H9 (cell line): Measurements from ENCODE around the gene PDZD8. TPM values are rescaled to one million over a fixed set of nuclear protein-coding genes. Genes with fewer than 3 reads are reported as not detected.

Source experiments
- DNase-seq: peaks from one replicate; pipeline ENCODE4 v3.0.0-alpha.2; 2017
- H2AFZ ChIP-seq: one replicate; pipeline ENCODE4 v1.6.1; 2013; ENCODE audit warnings: mild to moderate bottlenecking, low read length, control low read depth, moderate library complexity
- H2AK5ac ChIP-seq: 2 replicates; pipeline ENCODE4 v1.6.1; 2013; ENCODE audit warnings: low read length, control low read depth, mixed read lengths; ENCODE audit not compliant: insufficient read length
- H2BK120ac ChIP-seq: one replicate; pipeline ENCODE4 v1.6.1; 2013; ENCODE audit warnings: low read depth, mild to moderate bottlenecking, low read length, control low read depth, inconsistent platforms; ENCODE audit not compliant: poor library complexity, severe bottlenecking
- H2BK12ac ChIP-seq: 2 replicates; pipeline ENCODE4 v1.6.1; 2013; ENCODE audit warnings: low read length, control low read depth, mixed read lengths, low read depth; ENCODE audit not compliant: insufficient read length
- H2BK15ac ChIP-seq: 2 replicates; pipeline ENCODE4 v1.6.1; 2013; ENCODE audit warnings: low read depth, low read length, control low read depth
- H2BK20ac ChIP-seq: one replicate; pipeline ENCODE4 v1.6.1; 2013; ENCODE audit warnings: low read depth, mild to moderate bottlenecking, low read length, control low read depth, inconsistent platforms; ENCODE audit not compliant: poor library complexity, severe bottlenecking
- H2BK5ac ChIP-seq: 2 replicates; pipeline ENCODE4 v1.6.1; 2013; ENCODE audit warnings: low read length, control low read depth, mixed read lengths; ENCODE audit not compliant: insufficient read length
- H3K14ac ChIP-seq: 2 replicates; pipeline ENCODE4 v1.6.1; 2013; ENCODE audit warnings: low read length, control low read depth; ENCODE audit not compliant: insufficient read depth
- H3K18ac ChIP-seq: 2 replicates; pipeline ENCODE4 v1.6.1; 2013; ENCODE audit warnings: low read depth, mild to moderate bottlenecking, mixed read lengths, low read length, control low read depth; ENCODE audit not compliant: insufficient read length
- H3K23ac ChIP-seq: 2 replicates; pipeline ENCODE4 v1.6.1; 2013; ENCODE audit warnings: low read length, control low read depth, mixed read lengths, low read depth; ENCODE audit not compliant: insufficient read length
- H3K23me2 ChIP-seq: 2 replicates; pipeline ENCODE4 v1.6.1; 2013; ENCODE audit warnings: low read depth, mild to moderate bottlenecking, mixed read lengths, low read length, control low read depth; ENCODE audit not compliant: insufficient read length, poor library complexity, severe bottlenecking
- H3K27ac ChIP-seq: 2 replicates; pipeline ENCODE4 v1.5.1; 2013; ENCODE audit warnings: low read length, control low read depth, mixed read lengths, low read depth; ENCODE audit not compliant: insufficient read length
- H3K27me3 ChIP-seq: 2 replicates; pipeline ENCODE4 v1.6.1; 2013; ENCODE audit warnings: low read length, control low read depth, inconsistent platforms; ENCODE audit not compliant: insufficient read depth
- H3K4ac ChIP-seq: 2 replicates; pipeline ENCODE4 v1.6.1; 2013; ENCODE audit warnings: low read depth, mild to moderate bottlenecking, control low read depth, inconsistent platforms, low read length, moderate library complexity
- H3K4me1 ChIP-seq: 2 replicates; pipeline ENCODE4 v1.6.1; 2013; ENCODE audit warnings: low read length, control low read depth, inconsistent platforms; ENCODE audit not compliant: insufficient read depth
- H3K4me2 ChIP-seq: 2 replicates; pipeline ENCODE4 v1.6.1; 2013; ENCODE audit warnings: low read length, control low read depth, mixed read lengths; ENCODE audit not compliant: insufficient read length, insufficient read depth
- H3K56ac ChIP-seq: 2 replicates; pipeline ENCODE4 v1.6.1; 2013; ENCODE audit warnings: low read depth, mild to moderate bottlenecking, mixed read lengths, low read length, control low read depth; ENCODE audit not compliant: insufficient read length
- H3K79me1 ChIP-seq: 2 replicates; pipeline ENCODE4 v1.6.1; 2013; ENCODE audit warnings: low read depth, mild to moderate bottlenecking, moderate library complexity, low read length, control low read depth, inconsistent platforms; ENCODE audit not compliant: insufficient read depth, poor library complexity, severe bottlenecking
- H3K79me2 ChIP-seq: 2 replicates; pipeline ENCODE4 v1.6.1; 2013; ENCODE audit warnings: low read length, control low read depth, inconsistent platforms; ENCODE audit not compliant: insufficient read depth
- H3K9ac ChIP-seq: 2 replicates; pipeline ENCODE4 v1.6.1; 2013; ENCODE audit warnings: low read length, control low read depth, mixed read lengths; ENCODE audit not compliant: insufficient read length; ENCODE audit errors: extremely low read depth
- H3K9me3 ChIP-seq: one replicate; pipeline ENCODE4 v1.6.1; 2013; ENCODE audit warnings: low read depth, low read length, inconsistent platforms; ENCODE audit not compliant: control insufficient read depth
- H3T11ph ChIP-seq: one replicate; pipeline ENCODE4 v1.6.1; 2013; ENCODE audit warnings: mild to moderate bottlenecking, low read length, control low read depth, inconsistent platforms
- H4K20me1 ChIP-seq: one replicate; pipeline ENCODE4 v1.6.1; 2013; ENCODE audit not compliant: control insufficient read depth, insufficient read length, insufficient read depth
- H4K5ac ChIP-seq: 2 replicates; pipeline ENCODE4 v1.6.1; 2013; ENCODE audit warnings: low read depth, mild to moderate bottlenecking, mixed read lengths, low read length, control low read depth; ENCODE audit not compliant: insufficient read length
- H4K8ac ChIP-seq: replicated peaks from 2 replicates; pipeline ENCODE4 v1.6.1; 2013; ENCODE audit warnings: low read length, control low read depth, mixed read lengths, low read depth; ENCODE audit not compliant: insufficient read length
- H4K91ac ChIP-seq: 2 replicates; pipeline ENCODE4 v1.6.1; 2013; ENCODE audit warnings: low read depth, mild to moderate bottlenecking, moderate library complexity, mixed read lengths, low read length, control low read depth; ENCODE audit not compliant: insufficient read length
- H3K27ac Mint-ChIP-seq, 3 experiments: 2 replicates in 2 of 3; 3 replicates in 1 of 3; pipeline ENCODE4 v1.8.0; 2020 to 2021; ENCODE audit warnings: mixed read lengths in 3 of 3, mild to moderate bottlenecking in 1 of 3, moderate library complexity in 1 of 3
- H3K27me3 Mint-ChIP-seq: 2 replicates; pipeline ENCODE4 v1.8.0; 2021; ENCODE audit warnings: low read depth, mild to moderate bottlenecking, moderate library complexity, mixed read lengths
- H3K36me3 Mint-ChIP-seq, 3 experiments: 2 replicates in 2 of 3; 3 replicates in 1 of 3; pipeline ENCODE4 v1.8.0; 2020 to 2021; ENCODE audit warnings: low read depth in 3 of 3, mixed read lengths in 3 of 3; ENCODE audit not compliant: insufficient read depth in 1 of 3
- H3K4me1 Mint-ChIP-seq, 2 experiments: 2 replicates each; pipeline ENCODE4 v1.8.0; 2020; ENCODE audit warnings: mixed read lengths in 2 of 2
- H3K4me3 Mint-ChIP-seq, 2 experiments: 2 replicates in 1 of 2; 3 replicates in 1 of 2; pipeline ENCODE4 v1.8.0; 2020 to 2021; ENCODE audit warnings: mild to moderate bottlenecking in 2 of 2, mixed read lengths in 2 of 2, moderate library complexity in 1 of 2
- H3K9me3 Mint-ChIP-seq, 2 experiments: 2 replicates in 1 of 2; 3 replicates in 1 of 2; pipeline ENCODE4 v1.8.0; 2020; ENCODE audit warnings: mild to moderate bottlenecking in 2 of 2, mixed read lengths in 2 of 2, moderate library complexity in 1 of 2
- CTCF ChIP-seq: fragments of 200-600 bp; sonication (generic); conservative IDR thresholded peaks from 3 replicates; pipeline ENCODE4 v1.8.0; 2021; ENCODE audit warnings: antibody characterized with exemption, mild to moderate bottlenecking
- WGBS: extraction: QIAGEN DNeasy Blood & Tissue Kit; methylation state at CpG from one replicate; pipeline ENCODE4 v1.1.7; 2013; ENCODE audit warnings: missing lambda C conversion rate, low lambda C conversion rate, mixed read lengths; ENCODE audit not compliant: insufficient read length; ENCODE audit errors: extremely low coverage; 5-methylcytosine and 5-hydroxymethylcytosine counted together
- total RNA-seq: library from RNA; stranded (reverse); gene quantifications from 2 replicates; pipeline ENCODE4 v1.2.1, GENCODE V29; 2021

Gene PDZD8
- total RNA-seq, 1 experiment from 2014 or later, result 38.2 TPM

GRCh38 chr10:117277675-117278074 is 97.6 kb downstream of the PDZD8 start:
- no peak overlapping the region for H2BK5ac ChIP-seq
- H2BK20ac ChIP-seq, result no peak overlapping the region
- no peak overlapping the region for H3K4me2 ChIP-seq
- H4K91ac ChIP-seq, result no peak overlapping the region
- H3K27me3 Mint-ChIP-seq, result no peaks in the 10 kb centered on the region; the same call in 1 of the 2 replicates
- no peaks in the 10 kb centered on the region for H3K4me1 ChIP-seq
- no peaks in the 10 kb centered on the region for H3K79me1 ChIP-seq
- no peaks in the 10 kb centered on the region for H4K20me1 ChIP-seq
- no peak overlapping the region for H4K8ac ChIP-seq
- no peak overlapping the region for H3K4ac ChIP-seq
- no peak overlapping the region for H3K4me3 Mint-ChIP-seq
- H3K4me1 Mint-ChIP-seq, result no peaks in the 10 kb centered on the region
- no peaks in the 10 kb centered on the region for H3K23me2 ChIP-seq
- no peak overlapping the region for H3K27ac Mint-ChIP-seq
- H3K14ac ChIP-seq, result no peak overlapping the region
- no peak overlapping the region for H4K5ac ChIP-seq
- no peak overlapping the region for H3K56ac ChIP-seq
- no peak overlapping the region for H3K23ac ChIP-seq
- TF ChIP-seq CTCF, result no peak
- H3K79me2 ChIP-seq, result no peaks in the 10 kb centered on the region
- no peak overlapping the region for H2AK5ac ChIP-seq
- 0 out of 7 replicates have a peak, but pooled peaks cover 0 to 1% (median 0%) of the 10 kb centered on the region in 3 experiments for H3K36me3 Mint-ChIP-seq
- H3K27ac ChIP-seq, result no peak overlapping the region
- no peak overlapping the region for H2BK12ac ChIP-seq
- no peak overlapping the region for H2BK120ac ChIP-seq
- H3K9ac ChIP-seq, result no peak overlapping the region
- H3K27me3 ChIP-seq, result no peaks in the 10 kb centered on the region
- no peak overlapping the region for H2AFZ ChIP-seq
- no CpG with 5 or more reads among the region's 2 CpGs for WGBS
- no peak overlapping the region for H3K18ac ChIP-seq
- no peak for DNase-seq
- no peak overlapping the region for H3T11ph ChIP-seq
- no peaks in the 10 kb centered on the region for H3K9me3 Mint-ChIP-seq
- no peaks in the 10 kb centered on the region for H3K9me3 ChIP-seq
- no peak overlapping the region for H2BK15ac ChIP-seq
